Measurements from ENCODE around the gene ADCY1. TPM values are rescaled to one million over a fixed set of nuclear protein-coding genes. Genes with fewer than 3 reads are reported as not detected.
A peak's percentile ranks its signal among the peaks of the same experiment; 100 is the strongest.

Gene ADCY1
- total RNA-seq, 1 donor from 2014 or later, result 2.4 TPM

GRCh38 chr7:45663167-45663921 lies 89.2 kb downstream of the ADCY1 start:
- no peaks in the 10 kb centered on the region for H3K9me3 ChIP-seq
- no peak overlapping the region for H3K27ac ChIP-seq
- DNase-seq (no peak), ATAC-seq (peak; percentile 59)
- peak; percentile 72 for TF ChIP-seq CTCF (IDR thresholded peaks at IDR 0.05)
- intact Hi-C loops (cut with DNase I), result no loop called here
- H3K4me1 ChIP-seq, result no peaks in the 10 kb centered on the region
- no peaks in the 10 kb centered on the region for H3K36me3 ChIP-seq
- H3K4me3 ChIP-seq, result no peak overlapping the region
- H3K27me3 ChIP-seq (ENCODE audit: low read depth), result no peaks in the 10 kb centered on the region

- Histone ChIP-seq H3K4me1 (no peaks in the 10 kb centered on the region), H3K4me3 (no peak overlapping the region), H3K27me3 (ENCODE audit: low read depth) (no peaks in the 10 kb centered on the region), H3K36me3 (no peaks in the 10 kb centered on the region), H3K27ac (no peak overlapping the region), H3K9me3 (no peaks in the 10 kb centered on the region)
- no peak for TF ChIP-seq CTCF (IDR thresholded peaks at IDR 0.05)
- no peak for ATAC-seq
- DNase-seq, result no peak
- intact Hi-C loops (cut with DNase I), result no loop called here
These were observed 89.9 kb downstream of the ADCY1 start for GRCh38 chr7:45663965-45664633.

- Histone ChIP-seq H3K36me3 (no peaks in the 10 kb centered on the region), H3K27ac (no peak overlapping the region), H3K4me1 (no peaks in the 10 kb centered on the region), H3K4me3 (no peak overlapping the region), H3K9me3 (no peaks in the 10 kb centered on the region), H3K27me3 (ENCODE audit: low read depth) (no peaks in the 10 kb centered on the region)
- no peak for TF ChIP-seq CTCF (IDR thresholded peaks at IDR 0.05)
- ATAC-seq (no peak), DNase-seq (no peak)
- intact Hi-C loops (cut with DNase I), result no loop called here
These were observed 91.0 kb downstream of the ADCY1 start for GRCh38 chr7:45665172-45665571.

GRCh38 chr7:45670227-45670626 lies 96.1 kb downstream of the ADCY1 start:
- no peak for DNase-seq
- Histone ChIP-seq H3K9me3 (no peaks in the 10 kb centered on the region), H3K36me3 (no peaks in the 10 kb centered on the region), H3K4me1 (no peaks in the 10 kb centered on the region), H3K27ac (no peak overlapping the region), H3K27me3 (ENCODE audit: low read depth) (no peaks in the 10 kb centered on the region), H3K4me3 (no peak overlapping the region)
- no peak for ATAC-seq
- no peak for TF ChIP-seq CTCF (IDR thresholded peaks at IDR 0.05)
- intact Hi-C loops (cut with DNase I), result no loop called here

- ATAC-seq, result no peak
- H3K27me3 ChIP-seq (ENCODE audit: low read depth), result no peaks in the 10 kb centered on the region
- no peak overlapping the region for H3K4me3 ChIP-seq
- H3K4me1 ChIP-seq, result no peaks in the 10 kb centered on the region
- no peaks in the 10 kb centered on the region for H3K36me3 ChIP-seq
- DNase-seq, result no peak
- H3K27ac ChIP-seq, result no peak overlapping the region
- no peaks in the 10 kb centered on the region for H3K9me3 ChIP-seq
- TF ChIP-seq CTCF (IDR thresholded peaks at IDR 0.05), result no peak
- intact Hi-C loops (cut with DNase I), result no loop called here
These were observed 96.5 kb downstream of the ADCY1 start for GRCh38 chr7:45670717-45671116.
